Activated CD4-positive, alpha-beta T cell treated with anti-CD3 and anti-CD28 coated beads for 36 hours (primary cell): ENCODE measurements around the gene CACNA1B. TPM values are rescaled to one million over a fixed set of nuclear protein-coding genes. Genes with fewer than 3 reads are reported as not detected.

Experiments
- ATAC-seq: fragments of 200-7000 bp; cut with Tn5 transposase; one replicate; pipeline ENCODE4 v1.10.0; 2021; ENCODE audit warnings: mild to moderate bottlenecking, moderate library complexity
- CTCF ChIA-PET: fragments of 350-600 bp; sonication (Branson Sonifier 250); formaldehyde crosslinking; loops from one replicate; lab custom pipeline; 2021; ENCODE audit warnings: antibody characterized with exemption; lab: Charles Lee
- POLR2A ChIA-PET: fragments of 350-600 bp; sonication (Branson Sonifier 250); formaldehyde crosslinking; loops from one replicate; lab custom pipeline; 2021; ENCODE audit warnings: antibody characterized with exemption, inconsistent platforms; lab: Charles Lee
- DNase-seq: peaks from one replicate; pipeline ENCODE4 v3.0.0-alpha.2; 2020
- H3K27ac Mint-ChIP-seq: one replicate; pipeline ENCODE4 v1.8.0; 2021; ENCODE audit warnings: mixed read lengths
- H3K27me3 Mint-ChIP-seq: one replicate; pipeline ENCODE4 v1.8.0; 2021; ENCODE audit warnings: mixed read lengths
- H3K36me3 Mint-ChIP-seq: one replicate; pipeline ENCODE4 v1.8.0; 2021; ENCODE audit warnings: low read depth, mixed read lengths
- H3K4me1 Mint-ChIP-seq: one replicate; pipeline ENCODE4 v1.8.0; 2021; ENCODE audit warnings: mixed read lengths
- H3K4me3 Mint-ChIP-seq: one replicate; pipeline ENCODE4 v1.8.0; 2021; ENCODE audit warnings: mild to moderate bottlenecking, moderate library complexity, mixed read lengths
- H3K9me3 Mint-ChIP-seq: one replicate; pipeline ENCODE4 v1.8.0; 2021; ENCODE audit warnings: low read depth, mixed read lengths
- intact Hi-C, 2 experiments: fragments of 100-400 bp; cut with DNase I in 1 of 2; cut with micrococcal nuclease in 1 of 2; formaldehyde crosslinking; loops; one replicate each; pipeline versions ENCODE4 v1.14.2 to v1.15.1; 2022 to 2024; cut with DNase I, micrococcal nuclease
- total RNA-seq, 2 experiments: library from RNA; stranded (reverse); gene quantifications; one replicate each; pipeline ENCODE4 v1.2.3, GENCODE V29; 2021

The CACNA1B gene
- total RNA-seq, 2 experiments from 2014 or later, result 0.05 to 0.07 TPM

DNA sequence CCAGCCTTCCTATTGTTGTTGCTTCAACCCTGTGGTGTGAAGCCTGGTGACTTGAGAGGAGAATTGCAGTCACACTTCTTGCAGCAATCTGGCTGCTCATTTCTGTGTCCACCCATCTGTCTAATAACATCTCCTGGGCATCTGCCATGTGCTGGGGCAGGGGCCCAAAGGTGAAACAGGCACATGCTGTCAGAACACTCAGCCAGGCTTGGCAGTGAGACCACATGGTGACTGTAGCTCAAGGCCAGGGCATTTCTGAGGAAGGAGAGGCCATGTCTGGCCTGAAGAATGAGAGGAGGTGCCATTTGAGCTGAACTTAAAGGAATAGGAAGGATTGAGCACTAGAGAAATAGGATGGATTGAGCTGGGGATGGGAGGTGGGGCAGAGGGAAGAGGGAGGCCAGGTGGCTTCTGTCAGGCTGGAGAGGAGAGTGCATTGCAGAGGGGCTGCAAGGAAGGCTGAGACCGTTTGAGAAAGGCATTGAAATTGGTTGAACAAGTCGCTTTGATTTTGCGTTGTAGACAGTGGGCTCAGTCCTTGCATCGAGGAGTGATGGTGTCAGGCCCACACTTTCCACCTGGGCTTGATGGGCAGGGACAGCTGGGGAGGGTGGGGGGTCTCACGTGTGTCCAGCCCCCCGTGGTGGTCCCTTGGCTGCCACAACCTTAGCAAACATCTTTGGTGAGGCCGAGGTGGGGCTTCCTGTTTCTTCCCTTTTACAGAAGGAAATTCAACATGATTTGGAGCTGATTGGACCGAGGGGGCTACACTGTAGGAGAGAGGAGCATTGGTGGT lies 222.4 kb downstream of the CACNA1B start:
- Mint-ChIP-seq H3K4me1 (no peaks in the 10 kb centered on the region), H3K9me3 (no peaks in the 10 kb centered on the region), H3K4me3 (no peak overlapping the region), H3K27ac (no peak overlapping the region), H3K27me3 (no peaks in the 10 kb centered on the region), H3K36me3 (no peaks in the 10 kb centered on the region)
- POLR2A ChIA-PET, result no interaction called here
- CTCF ChIA-PET, result no interaction called here
- intact Hi-C loops, result loop anchor here in 1 of 2 experiments (2.0 kb wide), 1 partner anchor 427 kb away; no protein-coding TSS in a partner anchor
- DNase-seq (no peak), ATAC-seq (no peak)

DNA sequence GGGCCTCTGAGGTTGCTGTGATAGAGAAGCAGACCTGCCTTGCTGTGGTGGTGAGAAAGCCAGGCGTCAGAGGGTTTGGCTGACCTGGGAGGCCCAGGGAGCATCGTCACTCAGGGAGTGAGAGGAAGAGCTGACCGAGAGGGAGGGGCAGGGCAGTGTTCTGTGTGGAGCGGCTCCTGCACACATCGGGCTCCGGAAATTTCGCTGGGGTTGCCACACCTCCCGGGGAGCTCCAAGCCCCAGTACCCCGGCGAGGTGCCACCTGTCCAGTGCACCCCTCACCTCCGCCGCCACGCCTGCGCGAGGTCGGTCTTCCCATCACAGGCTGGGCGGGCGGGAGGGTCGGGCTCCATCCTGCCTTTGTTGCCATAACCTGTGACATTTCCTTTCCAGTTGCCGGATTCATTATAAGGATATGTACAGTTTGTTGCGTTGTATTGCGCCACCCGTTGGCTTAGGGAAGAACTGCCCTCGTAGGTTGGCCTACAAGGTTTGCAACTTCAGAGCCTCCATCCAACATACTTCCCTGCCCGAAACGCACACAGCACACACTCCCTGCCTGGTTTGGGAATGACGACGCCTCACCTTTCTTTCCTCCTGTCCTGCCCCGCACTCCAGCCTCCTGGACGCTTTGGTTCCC lies 223.2 kb downstream of the CACNA1B start:
- Mint-ChIP-seq H3K9me3 (no peaks in the 10 kb centered on the region), H3K4me3 (no peak overlapping the region), H3K36me3 (no peaks in the 10 kb centered on the region), H3K27me3 (no peaks in the 10 kb centered on the region), H3K4me1 (no peaks in the 10 kb centered on the region), H3K27ac (no peak overlapping the region)
- intact Hi-C loops, result loop anchor here in 1 of 2 experiments (2.0 kb wide), 1 partner anchor 428 kb away; no protein-coding TSS in a partner anchor
- CTCF ChIA-PET, result no interaction called here
- no peak for ATAC-seq
- POLR2A ChIA-PET, result no interaction called here
- peak; percentile 30 for DNase-seq

DNA sequence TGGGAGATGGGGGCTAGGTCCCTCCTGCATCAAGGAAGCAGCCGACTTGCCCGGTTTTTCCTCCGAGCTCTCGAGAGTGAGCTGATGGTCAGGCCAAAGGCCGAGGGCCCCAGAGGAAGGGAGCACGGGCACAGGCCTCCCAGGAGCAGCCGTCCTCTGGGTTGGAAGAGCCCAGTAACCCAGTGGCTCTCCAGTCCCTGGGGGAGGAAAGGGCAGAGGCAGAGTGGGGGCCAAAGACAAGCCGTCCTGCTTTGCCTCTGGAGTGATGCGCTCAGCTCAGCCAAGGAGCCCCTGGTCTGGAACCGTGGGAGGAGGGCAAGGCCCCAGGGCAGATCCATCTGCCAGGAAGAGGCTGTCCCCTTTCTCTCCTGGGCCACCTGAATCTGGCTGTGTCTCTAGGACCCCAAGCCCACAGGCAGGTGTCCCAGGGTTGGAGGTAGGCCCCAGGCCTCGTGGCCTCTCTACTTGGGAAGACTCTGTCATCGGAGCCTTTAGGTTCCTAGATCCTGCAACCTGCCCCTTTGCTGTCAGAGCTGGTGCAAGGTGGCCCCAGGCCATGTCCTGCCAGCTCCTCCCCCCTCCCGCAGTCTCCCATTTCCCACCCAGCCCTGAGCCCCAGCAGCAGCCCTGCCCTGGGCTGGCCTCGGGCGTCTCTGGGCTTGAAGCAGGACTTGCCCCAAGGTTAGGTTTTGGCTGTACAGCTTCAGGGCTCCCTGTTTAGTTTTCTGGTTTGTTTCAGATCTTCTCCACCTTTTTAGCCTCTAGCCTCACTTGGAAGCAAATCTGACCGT lies 224.1 kb downstream of the CACNA1B start:
- no peak for DNase-seq
- ATAC-seq, result no peak
- intact Hi-C loops, result loop anchor here in 1 of 2 experiments (2.0 kb wide), 1 partner anchor 429 kb away; no protein-coding TSS in a partner anchor
- Mint-ChIP-seq H3K4me1 (no peaks in the 10 kb centered on the region), H3K36me3 (no peaks in the 10 kb centered on the region), H3K27ac (no peak overlapping the region), H3K9me3 (no peaks in the 10 kb centered on the region), H3K4me3 (no peak overlapping the region), H3K27me3 (peaks cover under 1% of the 10 kb centered on the region)
- ChIA-PET CTCF (no interaction called here), POLR2A (no interaction called here)

DNA sequence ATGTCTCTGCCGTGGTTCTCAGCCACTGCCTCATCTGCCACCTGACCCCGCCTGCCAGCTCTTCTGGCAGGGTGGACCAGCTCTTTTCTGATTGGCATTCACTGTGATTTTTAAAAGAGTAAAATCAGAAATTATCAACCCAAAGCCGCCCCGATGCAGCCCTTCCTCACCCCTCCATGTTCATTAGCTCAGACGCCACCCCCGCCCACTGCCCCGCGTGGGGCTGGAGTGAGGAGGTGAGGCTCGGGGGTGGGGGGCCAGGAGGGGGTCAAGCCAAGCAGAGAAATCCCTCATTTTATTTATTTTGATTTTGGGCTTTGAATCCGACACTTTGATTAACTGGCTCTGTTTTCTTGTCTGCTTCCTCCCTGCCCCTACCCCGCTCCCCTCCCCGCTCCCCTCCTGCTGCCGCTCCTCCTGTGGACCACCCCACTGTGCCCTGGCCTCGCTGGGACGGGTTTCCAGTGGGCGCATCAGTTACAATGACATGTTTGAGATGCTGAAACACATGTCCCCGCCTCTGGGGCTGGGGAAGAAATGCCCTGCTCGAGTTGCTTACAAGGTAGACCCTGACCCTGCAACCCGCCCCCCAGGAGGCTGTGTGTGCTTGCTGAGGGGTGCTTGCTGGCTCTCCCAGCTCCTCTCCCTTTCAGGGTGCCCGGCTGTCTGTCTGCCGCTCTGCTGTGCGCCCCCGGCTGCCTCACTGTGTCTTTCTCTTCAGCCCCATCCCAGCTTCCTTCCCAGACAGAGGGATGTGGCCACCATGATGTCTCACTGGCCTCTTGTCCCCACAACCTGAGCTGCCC lies 224.9 kb downstream of the CACNA1B start:
- ATAC-seq, result no peak
- DNase-seq, result no peak
- H3K27ac Mint-ChIP-seq, result no peak overlapping the region
- CTCF ChIA-PET, result no interaction called here
- POLR2A ChIA-PET, result no interaction called here
- no peak overlapping the region for H3K4me3 Mint-ChIP-seq
- H3K36me3 Mint-ChIP-seq, result no peaks in the 10 kb centered on the region
- no peaks in the 10 kb centered on the region for H3K4me1 Mint-ChIP-seq
- intact Hi-C loops, result no loop called here
- H3K9me3 Mint-ChIP-seq, result no peaks in the 10 kb centered on the region
- peaks cover 7% of the 10 kb centered on the region for H3K27me3 Mint-ChIP-seq

DNA sequence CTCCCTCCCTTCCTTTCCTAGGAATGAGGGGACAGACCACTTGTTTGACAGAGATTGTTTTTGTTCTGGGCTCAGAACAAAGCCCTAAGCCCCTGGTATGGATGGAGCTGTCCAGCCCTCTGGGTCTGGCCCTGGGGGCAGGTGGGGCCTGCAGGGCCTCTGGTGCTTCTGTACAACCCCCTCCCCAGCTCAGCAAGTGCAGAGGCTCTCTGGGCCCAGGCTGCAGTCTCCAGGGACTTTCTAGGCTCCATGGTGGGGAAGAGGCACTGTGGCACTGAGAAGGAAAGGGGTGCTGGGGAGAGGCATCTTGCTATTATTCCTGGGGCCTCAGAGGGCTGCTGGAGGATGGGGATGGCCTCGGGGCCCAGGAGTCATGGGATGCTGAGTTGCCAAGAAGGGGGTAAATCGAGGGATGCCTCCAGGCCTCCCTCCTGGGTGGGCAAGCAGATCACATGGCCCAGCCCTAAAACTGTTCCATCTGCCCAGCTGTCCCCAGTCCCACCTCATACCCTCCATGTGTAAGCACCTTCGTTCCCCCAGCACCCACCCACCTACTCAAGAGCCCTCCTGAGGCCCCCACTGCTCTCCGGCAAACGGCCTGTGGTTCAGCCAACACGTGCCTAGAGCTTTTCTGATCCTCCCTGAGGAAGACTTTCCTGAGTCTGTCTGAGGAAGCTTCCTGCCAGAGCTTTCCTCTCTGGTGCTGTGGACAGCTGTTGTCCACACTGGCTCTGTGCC lies 225.7 kb downstream of the CACNA1B start:
- H3K27ac Mint-ChIP-seq, result no peak overlapping the region
- DNase-seq (no peak), ATAC-seq (no peak)
- no peak overlapping the region for H3K4me3 Mint-ChIP-seq
- intact Hi-C loops, result no loop called here
- no peaks in the 10 kb centered on the region for H3K36me3 Mint-ChIP-seq
- ChIA-PET CTCF (no interaction called here), POLR2A (no interaction called here)
- peaks cover 8% of the 10 kb centered on the region for H3K27me3 Mint-ChIP-seq
- H3K9me3 Mint-ChIP-seq, result no peaks in the 10 kb centered on the region
- H3K4me1 Mint-ChIP-seq, result no peaks in the 10 kb centered on the region

DNA sequence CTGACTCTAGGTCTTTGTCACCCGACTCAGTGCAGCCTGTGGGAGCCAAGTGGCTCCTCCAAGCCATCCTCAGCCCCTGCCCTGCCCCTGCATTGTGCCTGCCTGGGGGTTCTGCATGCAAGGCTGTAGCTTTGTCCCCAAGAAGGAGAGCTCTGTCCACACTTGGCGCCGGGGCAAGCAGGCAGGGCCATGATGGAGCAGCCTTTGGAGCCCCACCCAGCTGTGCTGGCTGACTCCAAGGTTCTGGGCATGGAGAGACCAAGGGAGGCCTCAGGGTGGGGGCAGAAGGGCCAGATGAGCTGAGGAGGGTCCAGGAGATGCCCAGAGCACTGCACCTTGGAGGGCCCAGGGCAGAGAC lies 226.2 kb downstream of the CACNA1B start:
- Mint-ChIP-seq H3K9me3 (no peaks in the 10 kb centered on the region), H3K27me3 (peaks cover 8% of the 10 kb centered on the region), H3K4me1 (no peaks in the 10 kb centered on the region), H3K36me3 (no peaks in the 10 kb centered on the region), H3K27ac (no peak overlapping the region), H3K4me3 (no peak overlapping the region)
- ATAC-seq, result no peak
- CTCF ChIA-PET, result no interaction called here
- intact Hi-C loops, result no loop called here
- no peak for DNase-seq
- POLR2A ChIA-PET, result no interaction called here

DNA sequence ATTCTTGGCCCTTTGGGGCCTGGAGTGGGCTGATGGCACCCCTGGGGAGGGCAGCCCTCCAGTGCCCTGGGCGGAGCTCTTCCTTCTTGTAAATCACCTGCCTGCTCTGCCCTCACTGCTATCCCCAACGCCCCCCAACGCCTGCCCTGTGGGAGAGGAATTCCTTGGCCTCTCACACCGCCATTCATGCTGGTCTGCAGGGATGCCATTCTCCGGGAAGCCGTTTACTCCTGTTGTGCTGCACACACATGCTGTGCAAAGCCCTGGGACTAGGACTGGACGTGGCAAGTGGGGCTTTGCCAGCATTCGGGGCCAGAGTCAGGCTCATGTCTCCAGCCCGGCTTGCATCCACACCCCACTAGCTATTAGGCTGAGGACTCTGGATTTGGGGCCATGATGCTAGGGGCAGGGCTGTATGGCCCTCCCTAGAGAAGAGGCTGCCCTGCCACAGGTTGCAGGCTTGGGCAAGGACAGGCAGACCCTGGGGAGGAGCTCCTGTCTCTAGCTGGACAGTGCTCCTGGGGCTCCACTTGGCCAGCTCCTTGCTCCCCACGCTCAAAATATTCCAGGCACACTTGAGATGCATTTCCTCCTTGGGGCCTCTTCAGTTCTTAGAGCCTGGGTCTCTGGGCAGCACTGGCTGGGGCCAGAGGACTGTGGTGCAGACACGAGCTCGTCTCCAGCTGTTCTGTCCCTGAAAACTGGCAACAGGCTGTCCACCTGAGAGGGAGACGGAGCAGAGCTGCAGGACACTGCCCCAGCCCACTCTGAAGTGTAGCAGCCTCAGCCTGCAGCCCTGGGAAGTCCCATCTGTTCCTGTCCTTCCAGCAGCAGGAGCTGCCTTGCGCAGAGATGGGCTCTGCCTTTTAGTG lies 226.9 kb downstream of the CACNA1B start:
- no peak for DNase-seq
- Mint-ChIP-seq H3K27ac (no peak overlapping the region), H3K36me3 (no peaks in the 10 kb centered on the region), H3K27me3 (peaks cover 8% of the 10 kb centered on the region), H3K4me1 (no peaks in the 10 kb centered on the region), H3K9me3 (no peaks in the 10 kb centered on the region), H3K4me3 (no peak overlapping the region)
- ATAC-seq, result no peak
- POLR2A ChIA-PET, result no interaction called here
- intact Hi-C loops, result no loop called here
- CTCF ChIA-PET, result no interaction called here

DNA sequence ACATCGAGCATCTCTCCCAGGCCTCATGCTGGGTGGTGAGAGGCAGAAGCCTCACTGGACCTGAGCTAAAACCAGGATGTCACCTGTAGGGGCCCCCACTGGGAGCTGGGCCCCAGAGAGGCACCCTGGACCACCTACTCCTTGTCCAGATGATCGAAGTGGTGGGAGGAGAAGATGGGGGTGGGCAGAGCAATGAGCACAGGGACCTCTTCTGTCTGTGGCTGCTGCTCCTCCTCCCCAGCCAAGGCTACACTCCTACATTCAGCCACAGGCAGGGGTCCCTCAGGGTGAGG lies 227.5 kb downstream of the CACNA1B start:
- intact Hi-C loops, result no loop called here
- Mint-ChIP-seq H3K27ac (no peak overlapping the region), H3K4me1 (no peaks in the 10 kb centered on the region), H3K36me3 (no peaks in the 10 kb centered on the region), H3K4me3 (no peak overlapping the region), H3K27me3 (peaks cover 8% of the 10 kb centered on the region), H3K9me3 (no peaks in the 10 kb centered on the region)
- DNase-seq (no peak), ATAC-seq (no peak)
- ChIA-PET POLR2A (no interaction called here), CTCF (no interaction called here)

DNA sequence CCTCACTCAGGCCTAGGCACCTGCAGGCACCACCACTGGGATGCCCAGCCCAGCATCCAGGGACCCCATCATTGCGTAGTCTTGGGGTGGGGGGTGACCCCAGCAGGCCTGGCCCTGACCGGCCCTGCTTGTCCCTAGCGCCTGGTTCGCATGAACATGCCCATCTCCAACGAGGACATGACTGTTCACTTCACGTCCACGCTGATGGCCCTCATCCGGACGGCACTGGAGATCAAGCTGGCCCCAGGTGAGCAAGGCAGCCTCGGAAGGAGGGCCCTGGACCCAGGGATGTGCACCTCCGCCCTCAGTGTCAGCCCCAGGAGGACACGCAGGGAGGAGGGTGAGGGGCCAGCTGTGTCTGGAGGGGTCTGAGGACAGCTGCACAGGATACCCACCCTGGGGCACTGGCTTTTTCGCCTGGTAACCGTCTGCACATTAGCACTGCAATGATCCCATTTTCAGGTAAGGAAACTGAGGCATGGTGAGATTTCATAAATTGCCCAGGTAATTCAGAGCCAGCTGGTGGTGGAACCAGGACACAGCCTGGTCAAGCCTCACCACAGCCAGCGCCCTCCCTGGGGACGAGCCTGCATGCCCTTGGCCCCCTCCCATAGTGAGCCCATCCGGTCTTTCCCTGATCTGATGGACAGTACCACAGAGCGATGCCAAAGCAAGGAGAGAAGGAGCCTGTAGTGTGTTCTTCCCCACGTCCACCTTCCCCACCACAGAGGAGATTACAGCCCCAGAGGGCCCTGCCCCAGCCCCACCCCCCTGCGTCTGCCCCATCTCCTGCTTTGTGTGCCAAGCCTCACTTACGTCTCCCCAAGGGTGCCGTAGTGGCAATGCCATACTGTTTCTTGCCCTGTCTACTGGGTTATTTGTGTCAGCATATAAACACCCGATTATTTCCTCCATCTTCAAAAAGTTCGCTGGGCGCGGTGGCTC lies 228.3 kb downstream of the CACNA1B start:
- no peak overlapping the region for H3K27ac Mint-ChIP-seq
- H3K27me3 Mint-ChIP-seq, result peaks cover 8% of the 10 kb centered on the region
- ChIA-PET CTCF (no interaction called here), POLR2A (no interaction called here)
- H3K4me3 Mint-ChIP-seq, result no peak overlapping the region
- ATAC-seq, result no peak
- intact Hi-C loops, result no loop called here
- no peaks in the 10 kb centered on the region for H3K4me1 Mint-ChIP-seq
- no peaks in the 10 kb centered on the region for H3K9me3 Mint-ChIP-seq
- H3K36me3 Mint-ChIP-seq, result no peaks in the 10 kb centered on the region
- no peak for DNase-seq
